ENCODE results near the gene GLTPD2. TPM values are rescaled to one million over a fixed set of nuclear protein-coding genes. Genes with fewer than 3 reads are reported as not detected.

The GLTPD2 gene
- total RNA-seq, 1 donor from 2014 or later, result not detected

- Histone ChIP-seq H3K27ac (no peak overlapping the region), H3K36me3 (peaks cover 10 to 27% of the 10 kb centered on the region in 2 donors), H3K4me1 (peaks cover 10 to 14% of the 10 kb centered on the region in 2 donors), H3K4me3 (no peak overlapping the region), H3K27me3 (no peaks in the 10 kb centered on the region), H3K9me3 (no peaks in the 10 kb centered on the region)
- TF ChIP-seq CTCF (IDR thresholded peaks at IDR 0.05), result no peak
- intact Hi-C loops (cut with DNase I), result no loop called here
- DNase-seq (ENCODE audit: low spot score in 2 of 2), result no peak
Observed at GRCh38 chr17:4811471-4811870, 22.7 kb downstream of the GLTPD2 start.

GRCh38 chr17:4812690-4813089 lies 23.9 kb downstream of the GLTPD2 start:
- Histone ChIP-seq H3K9me3 (no peaks in the 10 kb centered on the region), H3K27me3 (no peaks in the 10 kb centered on the region), H3K27ac (no peak overlapping the region), H3K4me3 (no peak overlapping the region), H3K4me1 (peaks cover 9 to 14% of the 10 kb centered on the region in 2 donors), H3K36me3 (peaks cover 14 to 38% of the 10 kb centered on the region in 2 donors)
- intact Hi-C loops (cut with DNase I), result no loop called here
- TF ChIP-seq CTCF (IDR thresholded peaks at IDR 0.05), result no peak
- no peak for DNase-seq (ENCODE audit: low spot score in 2 of 2)

GRCh38 chr17:4815043-4815675 lies 26.4 kb downstream of the GLTPD2 start:
- Histone ChIP-seq H3K4me3 (no peak overlapping the region), H3K4me1 (no peaks in the 10 kb centered on the region), H3K36me3 (peaks cover 16 to 59% of the 10 kb centered on the region in 2 donors), H3K27ac (no peak overlapping the region), H3K27me3 (no peaks in the 10 kb centered on the region), H3K9me3 (no peaks in the 10 kb centered on the region)
- TF ChIP-seq CTCF (IDR thresholded peaks at IDR 0.05), result no peak
- intact Hi-C loops (cut with DNase I), result no loop called here
- DNase-seq (ENCODE audit: low spot score in 2 of 2), result no peak

GRCh38 chr17:4816826-4817225 lies 28.1 kb downstream of the GLTPD2 start:
- no peak overlapping the region for H3K4me3 ChIP-seq
- DNase-seq (ENCODE audit: low spot score in 2 of 2), result no peak
- H3K27me3 ChIP-seq, result no peaks in the 10 kb centered on the region
- H3K27ac ChIP-seq, result no peak overlapping the region
- H3K4me1 ChIP-seq, result no peaks in the 10 kb centered on the region
- intact Hi-C loops (cut with DNase I), result no loop called here
- TF ChIP-seq CTCF (IDR thresholded peaks at IDR 0.05), result no peak
- peaks cover 20 to 60% of the 10 kb centered on the region in 2 donors for H3K36me3 ChIP-seq
- H3K9me3 ChIP-seq, result no peaks in the 10 kb centered on the region

- no peaks in the 10 kb centered on the region for H3K27me3 ChIP-seq
- H3K4me1 ChIP-seq, result no peaks in the 10 kb centered on the region
- no peak for DNase-seq (ENCODE audit: low spot score in 2 of 2)
- intact Hi-C loops (cut with DNase I), result no loop called here
- no peak overlapping the region for H3K4me3 ChIP-seq
- peaks cover 25 to 72% of the 10 kb centered on the region in 2 donors for H3K36me3 ChIP-seq
- no peak for TF ChIP-seq CTCF (IDR thresholded peaks at IDR 0.05)
- H3K9me3 ChIP-seq, result no peaks in the 10 kb centered on the region
- H3K27ac ChIP-seq, result no peak overlapping the region
Observed at GRCh38 chr17:4818276-4818675, 29.5 kb downstream of the GLTPD2 start.

- intact Hi-C loops (cut with DNase I), result no loop called here
- no peak overlapping the region for H3K4me3 ChIP-seq
- TF ChIP-seq CTCF (IDR thresholded peaks at IDR 0.05), result no peak
- no peak overlapping the region for H3K27ac ChIP-seq
- H3K27me3 ChIP-seq, result no peaks in the 10 kb centered on the region
- no peaks in the 10 kb centered on the region for H3K9me3 ChIP-seq
- no peak for DNase-seq (ENCODE audit: low spot score in 2 of 2)
- H3K4me1 ChIP-seq, result no peaks in the 10 kb centered on the region
- peaks cover 13 to 43% of the 10 kb centered on the region in 2 donors for H3K36me3 ChIP-seq
Observed at GRCh38 chr17:4822835-4823234, 34.1 kb downstream of the GLTPD2 start.
